NCI-H2196 treated with DMSO at 0.1 percent for 48 hours (cell line): ENCODE measurements around the gene APOBEC3A.
A peak's percentile ranks its signal among the peaks of the same experiment; 100 is the strongest.

Experiments used
- DNase-seq: peaks from one replicate; lab custom pipeline; 2025; ENCODE audit not compliant: unreplicated experiment; lab: John Stamatoyannopoulos, UW

The APOBEC3A gene

DNA sequence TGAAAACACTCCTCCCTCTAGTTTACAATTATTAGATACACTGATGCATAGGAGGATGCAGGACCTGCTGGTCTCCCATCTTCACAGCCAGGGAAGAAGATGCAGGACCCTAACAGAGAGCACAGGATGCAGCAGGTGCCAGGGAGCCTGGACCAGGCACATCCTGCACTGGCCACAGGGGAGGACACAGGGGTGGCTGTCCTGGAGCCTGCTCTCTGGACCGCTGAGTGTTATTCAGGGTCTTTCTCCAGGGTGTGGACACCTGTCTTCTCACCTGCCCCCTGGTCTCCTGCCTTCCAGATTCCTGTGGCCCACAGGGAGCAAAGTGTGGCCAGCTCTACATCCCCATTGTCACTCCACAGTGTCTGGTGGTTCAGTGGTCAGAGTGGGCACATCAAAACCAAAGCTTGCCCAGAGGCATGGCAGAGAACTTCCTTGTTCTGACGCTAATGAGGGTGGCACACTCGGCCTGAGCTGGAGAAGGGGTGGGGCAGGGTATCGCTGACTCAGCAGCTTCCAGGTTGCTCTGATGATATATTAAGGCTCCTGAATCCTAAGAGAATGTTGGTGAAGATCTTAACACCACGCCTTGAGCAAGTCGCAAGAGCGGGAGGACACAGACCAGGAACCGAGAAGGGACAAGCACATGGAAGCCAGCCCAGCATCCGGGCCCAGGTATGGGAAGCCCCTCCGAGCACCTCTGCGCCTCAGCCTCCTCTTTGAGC is at the start of gene APOBEC3A:
TSS of gene APOBEC3A (plus strand) at position 564 of the 725 bp plus-strand sequence. CDS start at position 647, 83 bp downstream.
- no peak for DNase-seq

DNA sequence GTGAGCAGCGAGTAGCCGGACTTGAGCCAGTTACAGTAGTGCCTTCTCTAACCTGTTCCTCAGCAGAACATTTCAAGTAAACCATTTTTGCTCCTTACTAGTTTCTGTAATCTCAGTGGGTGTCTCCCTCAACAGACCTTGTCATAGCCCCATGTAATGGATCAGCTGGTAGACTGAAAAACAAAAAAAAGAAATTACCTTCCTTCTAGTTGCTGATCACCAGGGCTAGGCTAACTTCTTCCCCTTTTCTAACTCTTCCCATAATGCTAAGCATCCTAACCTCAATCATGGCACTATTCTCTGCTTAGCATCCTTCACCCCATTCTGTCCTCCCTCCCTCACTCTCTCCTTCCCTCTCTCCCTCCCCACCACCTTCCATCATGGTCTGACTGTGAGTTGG is 49.6 kb upstream of the APOBEC3A start:
- no peak for DNase-seq

DNA sequence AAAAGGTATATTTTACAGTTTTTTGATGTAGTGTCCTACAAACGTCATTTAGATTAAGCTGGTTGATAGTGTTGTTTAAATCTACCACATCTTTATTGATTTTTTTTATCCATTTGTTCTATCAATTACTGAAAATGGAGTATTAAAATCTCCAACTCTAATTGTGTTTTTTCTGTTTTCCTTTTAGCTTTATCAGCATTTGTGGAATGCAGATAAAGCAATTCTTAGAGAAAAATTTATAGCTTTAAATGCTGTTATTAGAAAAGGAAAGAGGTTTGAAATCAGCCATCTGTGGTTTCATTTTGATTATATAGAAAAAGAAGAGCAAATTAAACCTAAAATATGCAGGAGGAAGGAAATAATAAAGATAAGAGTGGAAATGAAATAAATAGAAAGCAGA is 46.0 kb upstream of the APOBEC3A start:
- no peak for DNase-seq

DNA sequence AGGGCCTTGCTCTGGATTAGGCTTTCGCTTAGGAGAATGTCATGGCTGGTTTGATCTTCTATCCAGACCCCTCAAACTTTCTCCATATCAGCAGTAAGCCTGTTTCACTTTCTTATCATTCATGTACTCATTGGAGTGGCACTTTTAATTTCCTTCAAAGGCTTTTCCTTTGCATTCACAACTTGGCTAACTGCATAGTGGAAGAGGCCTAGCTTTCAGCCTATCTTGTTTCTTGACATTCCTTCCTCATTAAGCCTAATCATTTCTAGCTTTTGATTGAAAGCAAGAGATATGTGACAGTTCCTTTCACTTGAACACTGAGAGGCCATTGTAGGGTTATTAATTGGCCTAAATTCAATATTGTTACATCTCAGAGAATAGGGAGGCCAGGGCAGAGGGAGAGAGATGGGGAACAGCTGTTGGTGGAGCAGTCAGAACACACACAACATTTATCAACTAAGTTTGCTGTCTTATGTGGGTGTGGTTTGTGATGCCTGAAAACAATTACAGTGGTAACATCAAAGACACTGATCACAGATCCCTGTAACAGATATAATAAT is 37.7 kb upstream of the APOBEC3A start:
- no peak for DNase-seq

DNA sequence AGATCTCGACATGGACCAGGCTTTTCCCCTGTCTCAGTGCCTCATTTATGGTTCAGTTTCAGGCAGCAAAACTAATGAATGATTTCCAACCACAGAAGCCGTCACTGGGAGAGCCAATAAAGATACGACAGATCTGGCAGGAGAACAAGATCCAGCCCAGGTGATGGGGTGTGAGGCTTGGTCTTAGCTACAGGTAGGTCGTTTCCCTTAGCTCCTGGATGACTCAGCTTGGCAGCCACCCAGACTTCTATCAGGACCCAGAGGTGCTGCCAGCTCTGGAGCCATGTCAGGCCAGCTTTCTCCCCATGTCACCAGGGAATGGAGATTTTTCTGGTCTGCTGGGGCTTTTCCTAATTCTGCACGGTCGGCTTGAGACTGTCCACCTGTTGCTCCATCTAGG is 36.3 kb upstream of the APOBEC3A start:
- peak; percentile 41 for DNase-seq

DNA sequence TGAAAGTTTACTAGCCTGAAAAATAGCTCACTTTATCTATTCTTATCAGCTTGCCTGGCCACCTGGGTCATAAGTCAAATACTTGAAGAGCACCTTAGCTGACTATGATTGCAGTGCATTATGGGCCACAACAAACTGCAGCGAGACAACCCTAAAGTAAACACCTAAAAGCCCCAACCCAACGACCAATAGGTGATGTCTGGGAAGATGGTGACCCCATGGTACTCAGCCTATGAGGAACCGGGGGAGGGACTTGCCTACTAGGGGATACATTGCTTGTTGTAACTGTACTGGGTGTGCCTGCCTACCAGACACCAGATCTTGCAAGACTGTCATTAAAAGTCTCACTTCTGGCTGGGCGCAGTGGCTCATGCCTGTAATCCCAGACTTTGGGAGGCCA is 35.6 kb upstream of the APOBEC3A start:
- peak; percentile 23 for DNase-seq

DNA sequence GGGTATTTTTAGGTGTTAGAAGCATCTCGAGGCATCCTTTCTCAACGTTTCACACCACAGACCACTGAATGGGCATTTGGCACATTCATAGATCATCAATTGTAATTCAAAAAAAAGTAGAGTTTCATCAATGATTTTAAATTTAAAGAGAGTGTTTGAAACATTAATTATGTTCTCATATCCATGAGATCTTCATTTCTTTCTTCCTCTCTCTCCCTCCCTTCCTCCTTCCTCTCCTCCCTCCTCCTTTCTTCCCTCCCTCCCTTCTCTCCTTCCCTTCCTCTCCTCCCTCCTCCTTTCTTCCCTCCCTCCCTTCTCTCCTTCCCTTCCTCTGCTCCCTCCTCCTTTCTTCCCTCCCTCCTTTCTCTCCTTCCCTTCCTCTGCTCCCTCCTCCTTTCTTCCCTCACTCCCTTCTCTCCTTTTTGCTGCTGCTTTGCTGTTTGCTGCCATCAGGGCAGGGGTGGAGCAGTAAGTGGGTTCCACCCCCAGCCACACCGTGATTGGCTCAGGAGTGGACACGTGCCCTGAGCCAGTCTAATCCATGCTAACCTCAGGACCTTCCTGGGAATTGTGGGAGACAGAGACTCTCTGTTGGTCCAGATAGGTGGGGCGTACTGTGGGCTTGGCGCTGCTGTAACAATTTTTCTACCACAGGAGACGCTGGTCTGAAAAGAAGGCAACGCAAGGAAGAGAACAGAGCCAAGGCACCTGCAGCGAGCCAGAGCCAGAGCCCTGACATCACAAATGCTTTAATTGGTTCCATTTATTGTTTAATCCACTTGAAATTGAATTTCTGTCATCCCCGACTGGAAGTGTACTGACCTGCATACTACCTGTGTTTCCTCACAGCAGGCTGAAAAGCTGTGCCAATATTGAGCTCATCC is 33.7 kb upstream of the APOBEC3A start:
- peak; percentile 74 for DNase-seq

DNA sequence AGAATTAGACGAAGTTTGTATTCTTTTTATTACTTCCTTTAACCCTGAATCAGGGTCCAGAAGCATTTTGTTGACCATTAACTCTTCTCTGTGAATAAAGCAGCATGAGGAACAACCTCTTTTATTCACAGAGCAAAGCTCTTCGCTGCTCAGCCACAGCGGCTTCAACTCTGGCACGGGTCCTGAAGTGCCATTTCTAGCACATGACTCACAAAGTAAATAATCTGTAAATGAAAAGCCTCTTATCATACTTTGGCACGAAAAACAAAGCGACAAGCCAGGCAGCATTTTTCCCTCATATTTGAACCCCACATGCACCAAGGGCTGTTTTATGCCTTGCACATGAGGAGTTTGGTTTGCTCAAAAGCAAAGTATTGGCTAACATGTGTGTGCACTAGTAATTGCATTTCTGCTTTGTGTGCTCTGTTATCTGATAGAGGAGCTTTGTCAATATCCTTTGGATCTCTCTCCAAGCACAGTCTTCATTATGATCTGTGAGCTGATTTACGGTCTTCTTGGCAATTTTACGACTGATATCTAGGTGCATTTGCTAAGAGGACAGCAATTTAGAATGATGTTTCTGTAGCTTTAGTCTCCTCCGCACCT is 33.0 kb upstream of the APOBEC3A start:
- DNase-seq = peak; percentile 80

DNA sequence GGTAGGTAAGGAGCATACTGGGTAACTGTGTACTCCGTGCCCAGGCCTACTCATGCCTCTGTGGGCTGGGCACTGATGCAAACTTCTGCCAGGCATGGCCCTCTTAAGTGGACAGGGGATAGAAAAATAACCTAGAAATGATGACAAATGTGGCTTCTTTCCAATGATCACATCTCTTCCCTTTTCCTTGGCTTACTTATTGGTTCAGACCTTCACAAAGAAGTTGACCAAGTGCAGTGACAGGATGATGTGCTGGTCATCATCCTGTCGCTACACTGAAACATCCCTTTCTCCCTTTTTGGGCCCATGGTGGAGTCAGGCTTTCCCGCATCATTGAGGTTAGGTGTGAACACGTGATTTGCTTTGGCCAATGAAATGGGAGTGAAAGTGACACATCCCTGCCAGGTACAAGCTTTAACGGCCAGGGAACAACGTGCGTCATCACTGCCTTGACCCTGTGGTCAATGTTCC is 31.8 kb upstream of the APOBEC3A start:
- DNase-seq = no peak

DNA sequence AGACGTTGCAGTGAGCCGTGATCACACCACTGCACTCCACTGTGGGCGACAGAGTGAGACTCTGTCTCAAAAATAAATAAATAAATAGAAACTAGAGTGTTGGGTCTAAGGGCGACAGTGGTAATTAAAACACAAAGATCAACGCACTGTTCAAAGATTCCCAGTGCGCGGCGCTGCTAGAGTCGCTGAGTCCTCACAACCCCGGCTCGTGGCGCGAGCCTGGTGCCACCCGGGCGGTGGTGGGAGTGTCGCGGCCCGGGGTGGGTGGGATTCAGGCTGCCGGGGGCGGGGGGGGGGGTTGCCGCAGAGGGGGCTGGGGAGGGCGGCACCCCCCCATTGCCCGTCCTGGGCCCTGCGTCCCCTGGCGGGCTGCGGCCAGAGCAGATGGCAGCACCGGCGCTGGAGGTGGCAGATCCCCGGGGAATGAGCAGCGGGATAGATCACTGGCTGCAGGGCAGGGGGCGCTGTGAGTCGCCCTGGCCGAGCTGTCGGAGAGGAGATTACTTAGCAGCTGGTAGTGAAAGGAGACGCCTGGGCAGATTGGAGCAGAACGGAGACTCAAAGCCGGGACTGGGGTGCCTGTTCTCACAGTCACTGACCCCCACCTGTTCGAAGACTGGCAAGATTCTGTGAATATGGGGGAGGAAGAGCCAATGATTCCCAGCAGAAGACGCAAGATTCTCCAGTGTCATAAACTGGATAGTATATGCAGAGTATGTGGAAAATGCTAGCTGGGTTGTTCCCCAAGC is 30.2 kb upstream of the APOBEC3A start:
- no peak for DNase-seq

DNA sequence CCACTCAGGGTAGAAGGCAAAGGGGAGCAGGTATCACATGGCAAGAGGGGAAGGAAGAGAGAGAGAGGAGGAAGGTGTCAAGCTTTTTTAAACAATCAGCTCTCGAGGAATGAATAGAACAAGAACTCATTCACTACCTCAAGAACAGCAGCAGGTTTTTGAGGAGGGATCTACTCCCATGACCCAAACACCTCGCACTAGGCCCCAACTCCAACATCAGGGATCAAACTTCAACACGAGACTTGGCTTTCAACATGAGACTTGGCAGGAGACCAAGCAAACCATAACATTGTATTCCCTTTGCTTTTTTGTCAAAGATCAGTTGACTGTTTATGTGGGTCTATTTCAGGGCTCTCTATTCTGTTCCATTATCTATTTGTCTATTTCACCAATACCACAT is 26.9 kb upstream of the APOBEC3A start:
- DNase-seq = no peak

DNA sequence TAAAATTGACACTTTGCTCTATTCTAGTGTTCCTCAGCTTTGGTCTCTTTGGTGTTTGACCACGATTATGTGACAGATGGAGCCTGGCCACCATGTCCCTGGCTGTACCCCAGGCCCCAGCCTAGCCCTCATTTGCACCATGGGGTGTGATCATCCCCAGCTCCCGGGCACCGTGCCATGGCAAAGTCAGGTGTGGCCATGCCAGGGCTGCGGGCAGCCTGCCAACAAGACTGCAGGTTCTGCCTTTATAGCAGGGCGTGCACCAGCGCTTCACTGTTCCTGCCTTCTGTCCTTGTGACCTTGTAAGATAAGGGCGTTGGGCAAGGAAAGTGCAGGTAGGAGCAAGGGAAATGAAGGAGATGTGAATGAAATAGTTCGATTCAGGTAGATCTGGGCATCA is 22.4 kb upstream of the APOBEC3A start:
- peak; percentile 72 for DNase-seq

DNA sequence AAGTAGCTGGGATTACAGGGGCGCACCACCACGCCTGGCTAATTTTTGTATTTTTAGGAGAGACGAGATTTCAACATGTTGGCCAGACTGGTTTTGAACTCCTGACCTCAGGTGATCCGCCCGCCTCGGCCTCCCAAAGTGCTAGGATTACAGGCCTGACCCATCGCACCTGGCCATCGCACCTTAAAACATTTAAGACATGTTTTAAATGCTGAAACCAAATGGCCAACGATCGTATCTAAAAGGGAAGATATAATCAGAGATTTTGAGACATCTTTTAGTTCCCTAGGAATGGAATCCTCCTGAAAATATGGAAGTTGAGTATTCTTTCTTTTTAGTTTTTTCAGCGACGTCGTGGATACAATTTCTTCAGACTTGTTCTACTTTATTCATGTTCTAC is 21.8 kb upstream of the APOBEC3A start:
- no peak for DNase-seq

DNA sequence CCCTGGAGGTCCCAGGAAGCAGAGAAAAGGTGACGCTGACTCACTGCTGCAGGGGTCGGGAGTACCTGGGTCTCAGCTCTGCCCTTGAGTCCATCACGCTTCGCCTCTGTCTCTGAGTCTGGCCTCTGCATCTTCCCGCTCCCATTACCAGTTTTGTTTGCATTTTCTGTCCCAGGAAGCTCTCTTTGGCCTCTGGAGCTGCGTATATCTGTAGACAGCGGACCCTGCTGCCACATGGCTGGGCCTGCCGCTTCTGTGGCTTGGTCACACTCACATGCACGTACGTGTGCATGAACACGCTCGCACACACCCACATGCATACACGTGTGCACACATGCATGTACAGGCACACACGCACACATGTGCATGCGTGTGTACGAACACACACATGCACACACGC is 20.8 kb upstream of the APOBEC3A start:
- DNase-seq = no peak

DNA sequence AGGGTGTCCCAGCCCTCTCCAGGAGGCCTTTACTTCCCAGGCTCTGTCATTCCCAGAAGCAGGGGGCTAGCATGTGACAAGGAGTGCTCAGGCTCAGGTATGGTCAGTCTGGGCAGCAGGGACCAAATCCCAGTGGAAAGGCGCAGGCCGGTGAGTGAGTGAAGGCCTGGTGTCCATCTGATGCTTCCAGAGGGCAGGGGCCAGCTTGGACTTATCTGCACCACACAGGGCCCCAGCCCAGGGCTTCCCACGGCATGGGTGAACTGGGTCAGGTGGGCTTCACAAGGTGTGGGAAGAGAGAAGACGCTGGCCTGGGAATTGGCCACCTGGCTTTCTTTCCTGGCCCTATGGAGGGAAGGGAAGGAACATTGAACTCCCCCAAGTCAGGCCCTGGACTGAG is 20.4 kb upstream of the APOBEC3A start:
- DNase-seq = no peak

DNA sequence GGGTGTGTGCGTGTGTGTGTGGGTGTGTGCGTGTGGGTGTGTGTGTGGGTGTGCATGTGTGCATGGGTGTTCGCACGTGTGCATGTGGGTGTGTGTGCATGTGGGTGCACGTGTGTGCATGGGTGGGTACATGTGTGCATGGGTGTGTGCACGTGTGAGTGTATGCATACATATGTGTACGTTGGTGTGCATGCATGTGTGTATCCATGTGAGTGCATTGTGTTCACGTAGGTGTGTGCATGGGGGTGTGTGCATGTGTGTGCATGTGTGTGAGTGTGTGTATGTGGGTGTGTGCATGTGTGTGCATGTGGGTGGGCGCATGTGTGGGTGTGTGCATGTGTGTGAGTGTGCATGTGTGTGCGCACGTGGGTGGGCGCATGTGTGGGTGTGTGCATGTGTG is 19.9 kb upstream of the APOBEC3A start:
- DNase-seq = no peak

DNA sequence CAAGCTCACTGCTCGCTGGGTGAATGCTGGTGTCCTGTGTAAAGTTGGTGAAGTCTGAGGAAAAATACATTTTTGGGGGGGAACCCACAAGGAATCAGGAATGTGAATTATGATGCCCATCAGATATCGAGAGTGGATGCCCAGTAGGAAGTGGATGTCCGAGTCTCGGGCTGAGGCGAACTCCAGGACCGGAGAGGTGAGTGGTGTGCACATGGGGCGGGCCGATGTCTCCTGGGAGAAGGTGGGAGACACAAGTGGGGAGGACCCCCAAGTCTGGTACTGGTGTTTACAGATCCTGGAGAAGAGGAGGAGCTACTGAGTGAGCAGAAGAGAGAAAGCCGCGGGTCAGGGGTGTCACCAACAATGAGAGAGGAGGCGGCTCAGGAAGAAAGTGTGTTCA is 19.2 kb upstream of the APOBEC3A start:
- no peak for DNase-seq

DNA sequence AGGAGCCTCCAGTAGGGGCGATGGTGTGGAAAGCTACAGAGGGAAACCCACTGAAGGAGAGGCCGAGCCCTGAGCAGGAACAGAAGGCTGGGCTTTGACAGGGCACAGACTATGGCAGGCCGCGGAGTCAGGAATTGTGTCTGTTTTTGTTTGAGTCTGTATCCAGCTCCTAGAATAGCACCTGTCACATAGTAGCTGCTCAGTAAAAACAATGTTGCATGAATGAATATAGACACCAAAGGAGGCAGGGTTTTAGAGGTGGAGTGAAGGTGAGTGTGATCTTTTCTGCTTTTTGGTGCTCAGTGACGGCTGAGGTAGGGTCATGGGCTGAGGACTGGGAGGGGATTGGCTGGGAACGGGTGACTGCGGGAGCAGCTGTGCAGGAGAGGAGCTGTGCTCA is 18.5 kb upstream of the APOBEC3A start:
- no peak for DNase-seq

DNA sequence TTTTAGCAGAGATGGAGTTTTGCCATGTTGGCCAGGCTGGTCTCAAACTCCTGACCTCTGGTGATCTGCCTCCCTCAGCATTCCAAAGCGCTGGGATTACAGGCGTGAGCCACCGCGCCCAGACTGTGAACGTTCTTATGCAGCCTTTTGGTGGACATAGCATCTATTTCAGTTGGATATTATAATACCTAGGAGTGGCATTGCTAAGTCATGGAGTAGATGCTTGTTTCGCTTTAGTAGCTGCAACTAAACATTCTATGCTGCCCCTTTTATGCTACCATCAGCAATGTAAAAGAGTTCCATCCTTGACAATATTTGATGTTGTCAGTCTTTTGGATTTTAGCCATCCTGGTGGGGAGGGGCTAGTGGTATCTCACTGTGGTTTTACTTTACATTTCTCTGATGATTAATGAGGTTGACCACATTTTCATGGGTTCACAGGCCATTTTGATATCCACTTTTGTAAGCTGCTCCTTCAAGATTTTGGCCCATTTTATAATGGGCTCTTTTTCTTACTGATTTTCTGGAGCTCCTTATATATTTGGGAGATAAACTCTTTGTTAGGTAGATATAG is 16.5 kb upstream of the APOBEC3A start:
- DNase-seq = no peak

DNA sequence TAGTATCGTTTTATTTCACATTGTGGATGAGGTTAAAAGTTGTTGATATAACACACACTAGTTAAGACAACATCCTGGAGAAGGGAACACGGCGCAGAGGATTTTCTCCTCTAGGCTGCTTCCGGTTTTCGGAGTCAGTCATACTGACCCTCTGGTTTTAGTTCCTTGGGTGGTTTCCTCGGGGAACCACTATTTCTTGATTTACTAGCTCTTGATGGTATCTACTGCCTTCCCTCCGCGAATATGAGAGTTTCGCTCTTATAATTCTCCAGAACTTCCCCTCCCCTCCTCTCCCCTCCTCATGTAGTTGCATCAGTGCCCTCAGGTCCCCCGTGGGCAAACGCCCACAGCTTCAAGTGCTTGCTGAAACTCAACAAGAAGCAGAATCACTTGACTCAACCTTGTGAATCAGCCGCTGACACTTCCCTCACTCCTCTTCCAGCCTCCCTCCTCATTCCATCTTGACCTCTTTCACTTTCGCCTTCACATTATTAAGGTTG is 15.9 kb upstream of the APOBEC3A start:
- no peak for DNase-seq
